Measurements from ENCODE around the gene OR52E8.
A peak's percentile ranks its signal among the peaks of the same experiment; 100 is the strongest.

OR52E8 gene

GRCh38 chr11:5808500-5809121, 48.9 kb downstream of the OR52E8 start, which contains the start of gene OR52N2:
TSS of gene OR52N2 (plus strand) at chr11:5808924. CDS start at chr11:5820336, 11,412 bp downstream.
- DNase-seq (ENCODE audit: low read depth, low spot score), result peak; percentile 83

DNA sequence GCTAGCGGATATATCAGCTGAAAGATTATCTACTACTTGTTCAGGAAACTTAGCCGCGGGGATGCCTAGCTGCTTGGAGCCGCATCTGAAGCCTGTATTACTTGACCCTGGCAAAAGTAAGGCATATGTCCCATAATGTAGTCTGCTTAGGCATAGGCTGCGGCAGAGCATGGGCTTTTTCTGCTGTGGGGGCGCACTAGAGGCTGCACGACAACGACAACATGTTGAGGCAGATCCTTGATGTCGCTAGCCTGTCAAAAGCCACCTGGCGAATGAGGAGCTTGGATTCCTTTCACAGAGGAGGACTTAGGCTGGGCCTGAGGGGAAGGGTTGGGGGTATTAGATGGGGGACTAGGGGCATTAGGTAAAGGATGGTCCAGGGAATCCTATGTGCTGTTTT, 49.9 kb downstream of the OR52E8 start:
- peak; percentile 14 for DNase-seq (ENCODE audit: low read depth, low spot score)
